T-helper 1 cell (primary cell): ENCODE results near the gene DCANP1.

ENCODE experiments used
- DNase-seq, 5 donors: peaks; one replicate each; pipeline ENCODE4 v3.0.0-alpha.2; 2012 to 2020

DCANP1 gene

DNA sequence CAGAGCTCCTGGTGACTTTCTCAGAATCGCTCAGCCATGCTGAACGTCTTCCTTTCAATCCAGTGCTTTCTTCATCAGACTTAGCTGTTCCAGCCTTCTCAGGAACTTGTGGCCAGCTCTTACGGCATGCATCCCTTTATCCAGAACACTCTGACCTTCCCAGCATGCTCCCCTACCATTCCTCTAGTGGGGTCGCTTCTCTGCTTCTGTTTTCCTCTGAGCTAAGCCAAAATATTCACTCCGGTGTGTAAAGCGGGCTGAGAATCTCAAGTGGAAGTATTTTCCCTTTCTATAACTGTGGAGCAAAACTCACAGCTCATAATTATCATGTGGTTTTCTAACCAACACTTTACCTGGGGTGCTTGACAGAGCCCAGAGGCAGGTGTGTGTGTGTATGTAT lies 6.2 kb downstream of the DCANP1 start:
- no peak for DNase-seq

DNA sequence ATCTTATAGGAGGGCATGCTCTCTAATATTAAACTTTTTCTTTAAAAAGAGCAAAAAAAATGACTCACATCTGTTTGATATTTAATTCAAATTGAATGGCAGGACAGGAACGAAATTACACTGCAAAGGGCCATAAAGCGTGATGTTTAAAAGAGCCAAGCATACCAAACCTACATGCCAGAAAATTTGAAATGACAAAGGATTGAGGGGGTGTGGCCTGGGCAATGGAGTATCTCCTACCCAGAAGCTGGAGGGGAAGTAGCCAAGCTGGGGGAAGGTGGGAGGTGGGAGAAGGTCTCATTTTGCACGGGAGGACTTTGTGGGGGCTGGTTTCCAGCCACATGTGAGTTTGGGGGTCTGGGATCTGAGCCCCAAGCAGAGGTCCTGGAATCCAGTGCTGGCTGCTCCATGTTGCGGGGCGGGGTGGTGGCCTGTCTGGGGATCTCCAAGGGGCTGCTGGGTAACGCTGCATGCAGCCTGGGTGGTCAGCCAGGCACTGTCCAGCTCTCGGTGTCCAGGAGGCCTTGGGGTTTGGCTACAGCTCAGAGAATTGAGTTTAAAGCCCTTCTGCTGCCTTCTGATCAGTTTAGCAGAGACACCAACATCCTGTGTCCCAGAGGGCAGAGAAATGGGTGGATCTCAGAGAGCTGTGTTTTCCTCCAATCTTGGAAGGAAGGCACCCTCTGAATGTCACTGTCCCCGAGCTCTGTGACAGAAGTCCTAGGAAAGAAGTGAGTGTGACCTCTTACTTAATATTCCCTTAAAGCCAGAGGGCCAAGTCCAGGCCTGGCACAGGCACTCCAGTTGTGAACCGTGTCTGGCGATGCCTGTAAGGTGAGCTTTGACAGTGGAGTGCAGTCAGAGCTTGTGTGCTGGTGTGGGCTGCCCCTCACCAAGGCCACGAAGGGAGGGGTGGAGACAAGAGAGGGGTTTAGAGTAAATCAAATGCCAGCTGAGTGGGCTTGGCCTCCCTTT lies 7.6 kb downstream of the DCANP1 start:
- no peak for DNase-seq

DNA sequence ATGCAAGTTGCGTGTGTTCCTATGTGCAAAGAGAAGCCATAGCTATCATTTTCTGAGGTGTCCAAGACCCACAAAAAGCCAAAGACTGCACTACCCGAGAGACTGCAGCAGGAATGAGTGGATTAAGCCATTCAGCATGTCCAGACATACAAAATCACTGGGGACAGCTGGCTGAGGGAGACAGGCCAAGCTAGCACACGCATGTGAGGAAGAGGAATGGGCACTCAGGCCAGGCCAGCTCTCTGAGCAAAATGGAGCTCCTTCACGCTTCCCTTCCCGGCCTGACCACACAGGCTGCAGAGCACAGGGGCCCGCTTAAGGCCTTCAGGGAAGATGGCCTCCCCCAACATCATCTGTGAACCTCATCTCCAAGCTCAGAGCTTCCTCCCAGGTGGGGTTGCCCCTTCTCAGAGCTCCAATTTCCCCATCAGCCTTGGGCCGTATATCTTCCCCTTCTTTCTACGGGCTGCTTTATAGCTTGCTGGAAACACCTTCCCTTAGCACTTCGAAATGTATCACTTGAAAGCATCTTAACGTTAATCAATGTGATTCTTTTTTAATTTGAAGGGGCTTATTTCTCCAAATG lies 8.4 kb downstream of the DCANP1 start:
- no peak for DNase-seq

DNA sequence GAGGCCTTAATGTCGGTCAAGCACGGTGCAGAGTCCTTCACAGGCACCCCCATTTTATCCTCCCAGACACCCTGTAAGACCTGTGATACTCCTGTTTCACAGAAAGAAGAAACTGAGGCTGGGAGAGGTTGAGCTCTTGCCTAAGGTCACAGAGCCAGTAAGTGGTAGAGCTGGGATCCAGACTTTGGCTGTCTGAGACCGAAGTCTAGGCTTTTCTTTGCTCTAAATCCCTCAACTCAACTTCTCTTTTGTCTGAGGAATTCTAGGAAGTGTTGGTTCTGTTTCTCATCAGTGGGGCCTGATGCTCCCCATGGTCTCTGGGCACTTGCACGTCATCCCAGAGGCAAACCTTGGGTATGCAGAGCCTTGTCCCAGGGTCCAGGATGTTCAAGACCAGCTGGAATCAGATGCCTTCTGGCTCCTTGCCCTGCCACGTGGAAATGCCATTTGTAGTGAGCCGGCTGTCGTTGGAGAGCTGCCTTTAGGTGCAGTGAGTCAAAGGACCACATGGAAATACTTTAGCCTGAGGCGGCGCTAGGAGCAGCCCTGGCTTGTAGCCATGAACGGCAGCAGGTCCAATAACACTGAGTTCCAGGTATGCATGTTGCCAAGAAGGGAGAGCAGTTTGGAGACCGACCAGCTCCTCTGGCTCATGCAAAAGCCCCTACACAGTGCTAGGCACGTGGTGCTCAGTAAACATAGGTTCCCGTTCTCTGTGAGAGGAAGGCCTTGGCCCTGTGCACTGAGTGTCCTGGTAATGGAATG lies 9.2 kb downstream of the DCANP1 start:
- no peak for DNase-seq

DNA sequence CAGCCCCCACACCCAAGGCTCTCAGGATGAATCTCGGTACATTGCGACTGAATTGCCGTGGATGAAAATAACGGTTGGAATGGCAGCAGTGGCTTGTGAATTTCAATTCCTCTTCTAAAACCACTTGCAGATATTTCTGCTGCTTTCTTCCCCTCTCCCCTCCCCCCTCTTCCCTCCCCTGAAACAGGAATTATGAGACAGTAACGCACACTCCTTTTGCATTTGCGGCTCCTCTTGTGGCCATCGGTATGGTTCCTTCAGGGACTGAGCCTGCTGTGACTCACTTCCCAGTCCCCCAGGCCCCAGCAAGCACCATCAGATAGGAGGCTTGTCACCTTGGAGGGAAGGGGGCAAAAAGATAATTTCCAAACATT lies 9.7 kb downstream of the DCANP1 start:
- no peak for DNase-seq

DNA sequence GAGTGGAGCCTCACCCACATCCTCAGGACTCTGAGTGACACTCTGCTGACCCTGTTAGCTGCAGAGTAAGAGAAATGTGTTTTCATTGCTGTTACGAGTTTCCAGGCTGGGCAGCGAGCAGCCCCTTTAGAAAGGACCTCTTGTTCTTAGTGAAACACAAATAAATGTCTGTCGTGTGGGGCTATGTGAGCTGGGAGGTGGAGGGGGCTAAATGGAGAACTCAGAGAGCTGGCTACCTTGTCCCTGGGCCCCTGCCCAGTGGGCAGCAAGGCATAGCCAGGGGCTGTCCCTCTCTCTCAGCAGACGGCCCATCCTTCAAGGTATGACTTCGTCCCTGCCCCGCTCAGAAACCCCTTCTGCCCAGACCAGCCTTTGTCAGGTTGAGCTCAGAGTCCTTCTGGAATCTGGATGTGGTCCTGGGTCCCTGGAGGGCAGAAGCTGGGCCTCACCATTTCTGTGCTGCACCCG lies 10.2 kb downstream of the DCANP1 start:
- no peak for DNase-seq

DNA sequence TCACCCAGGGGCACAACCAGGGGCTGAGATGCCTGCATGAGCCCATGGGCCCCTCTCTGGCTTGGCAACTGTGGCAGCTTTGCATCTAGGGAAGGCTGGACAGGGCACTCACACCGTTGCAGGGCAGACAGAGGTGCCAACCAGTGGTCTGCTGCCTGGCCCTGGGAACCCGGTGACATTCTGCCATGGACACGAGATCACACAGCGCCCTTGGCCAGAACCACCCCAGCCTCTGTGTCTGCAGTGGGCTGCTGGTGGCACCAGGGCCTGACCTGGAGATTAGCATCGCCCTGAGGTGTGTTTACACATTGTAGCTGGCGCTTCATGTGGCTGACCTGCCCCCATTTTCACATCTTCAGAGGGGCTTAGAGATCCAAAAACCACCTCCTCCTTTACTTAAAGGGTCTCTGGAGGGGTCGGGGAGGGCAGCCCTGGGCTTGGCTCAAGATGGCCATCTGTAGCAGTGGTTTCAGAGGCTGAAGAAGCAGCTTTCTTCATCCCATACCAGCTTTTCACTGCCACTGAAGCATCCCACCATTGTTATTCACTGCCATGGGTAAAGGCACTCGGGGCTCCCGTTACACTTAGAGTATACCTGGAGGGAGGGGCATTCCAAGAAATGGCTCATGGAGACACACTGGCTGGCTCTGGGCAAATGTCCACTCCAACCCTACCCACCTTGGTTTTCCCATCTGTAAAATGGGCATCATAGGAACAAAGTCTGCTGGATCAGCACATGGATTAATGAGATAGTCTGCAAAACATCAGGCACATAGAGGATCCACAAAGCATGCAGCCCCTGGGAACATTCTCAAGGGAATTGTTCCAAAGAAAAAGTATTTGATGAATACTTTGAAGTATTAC lies 11.4 kb downstream of the DCANP1 start:
- no peak for DNase-seq

DNA sequence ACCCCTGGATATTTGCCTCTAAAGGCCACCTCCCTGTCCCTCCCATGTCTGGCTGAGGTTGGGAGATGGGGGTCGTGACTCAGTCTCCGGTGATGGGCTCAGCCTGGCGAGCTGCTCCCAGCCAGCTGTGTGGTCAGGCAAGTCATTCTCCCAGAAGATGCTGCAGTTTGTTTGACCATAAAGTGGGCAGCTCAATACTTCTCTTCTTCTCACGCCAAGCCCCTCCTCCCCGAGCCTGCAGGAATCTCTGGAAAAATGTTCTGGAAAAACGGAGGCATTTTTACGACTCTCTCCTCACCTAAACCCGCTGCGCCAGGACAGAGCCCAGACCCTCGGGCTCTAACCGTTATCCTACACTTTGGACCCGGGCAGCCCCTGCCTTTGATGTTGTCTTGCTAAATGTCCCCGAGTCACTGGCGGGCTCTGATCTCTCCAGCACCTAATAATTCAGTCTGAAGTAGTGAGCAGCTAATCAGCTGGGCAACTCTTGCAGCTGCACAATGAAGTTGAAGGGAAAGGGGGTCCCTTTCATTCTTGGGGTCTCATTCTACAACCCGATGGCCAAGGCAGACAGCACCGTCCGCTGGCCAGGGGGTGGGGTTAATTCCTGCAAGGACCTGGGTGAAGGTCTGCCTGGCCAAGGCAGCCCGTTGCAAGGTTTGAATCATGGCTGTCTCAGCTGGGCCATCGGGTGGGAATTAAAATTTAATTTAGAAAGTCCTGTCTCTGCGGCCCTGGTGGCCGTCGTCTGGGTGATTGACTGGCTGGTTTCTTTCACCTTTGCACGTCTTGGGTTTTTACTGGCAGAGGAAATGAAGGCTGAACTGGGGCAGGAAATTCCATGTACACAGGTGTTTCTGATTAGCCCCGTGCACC lies 12.3 kb downstream of the DCANP1 start:
- no peak for DNase-seq

DNA sequence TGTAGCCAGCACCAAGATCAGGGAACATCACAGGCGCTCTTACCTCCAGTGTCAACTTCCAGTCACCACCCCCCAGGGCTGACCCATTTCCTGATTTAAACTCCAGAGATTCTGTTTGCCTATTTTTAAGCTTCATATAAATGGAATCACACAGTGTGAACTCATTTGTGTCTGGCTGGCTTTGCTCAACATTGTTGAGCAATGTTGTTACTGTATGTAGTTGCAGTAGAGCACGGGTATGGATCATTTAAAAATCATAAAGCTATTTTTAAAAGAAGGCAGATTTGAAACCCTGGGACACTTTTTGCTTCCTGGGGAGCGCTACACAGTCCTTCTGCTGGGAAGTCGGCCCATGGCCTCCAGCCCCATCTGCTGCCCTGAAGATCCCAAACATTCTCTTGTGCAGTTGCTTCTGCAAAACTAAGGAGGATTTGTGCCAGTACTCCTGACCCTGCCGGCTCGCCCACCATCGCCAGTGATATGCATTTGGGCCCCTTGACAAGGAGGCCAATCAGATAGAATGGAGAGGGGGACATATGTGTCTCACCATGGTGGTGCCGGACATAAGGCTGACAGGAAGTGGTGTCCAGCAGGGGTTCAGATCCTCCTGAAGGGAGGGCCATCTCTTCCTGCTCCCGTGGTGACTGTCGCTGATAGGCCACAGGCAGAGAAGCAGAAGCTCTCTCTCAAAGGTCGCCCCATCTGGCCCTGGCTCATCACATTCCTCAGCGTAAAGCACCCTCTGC lies 13.3 kb downstream of the DCANP1 start:
- DNase-seq, result no peak

DNA sequence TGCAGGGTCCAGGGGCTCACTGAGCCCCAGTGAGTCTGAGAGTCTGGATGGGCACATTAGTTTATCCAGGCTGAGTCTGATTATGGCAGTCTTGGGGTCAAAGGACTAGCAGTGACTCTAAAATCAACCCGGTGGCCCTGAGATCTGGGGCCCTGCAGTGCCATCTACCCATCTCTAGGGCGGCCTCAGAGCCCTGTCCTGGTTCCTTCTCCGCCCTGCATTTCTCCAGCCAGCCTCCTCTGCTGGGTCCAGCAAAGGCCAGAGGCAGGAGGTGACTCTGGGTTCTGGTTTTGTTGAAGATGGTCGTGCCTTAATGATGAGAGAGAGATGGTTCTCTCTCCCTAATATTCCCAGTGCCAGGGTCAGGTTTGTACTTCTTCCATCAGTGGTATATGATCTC lies 15.0 kb downstream of the DCANP1 start:
- no peak for DNase-seq

DNA sequence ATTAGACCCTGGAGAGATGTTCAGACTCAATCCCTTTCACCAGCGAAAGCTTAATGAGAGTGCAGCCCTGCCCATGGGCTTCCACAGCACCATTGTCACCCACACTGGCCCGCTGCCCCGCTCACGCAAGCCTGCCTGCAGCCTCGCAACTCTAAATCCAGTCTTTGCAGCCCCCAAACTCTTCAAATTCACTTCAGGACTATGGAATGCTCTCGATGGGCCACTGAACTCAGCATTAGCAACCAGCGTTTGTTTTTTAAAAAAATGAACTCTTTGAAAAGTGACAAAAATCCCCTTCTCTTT lies 17.1 kb downstream of the DCANP1 start:
- no peak for DNase-seq

DNA sequence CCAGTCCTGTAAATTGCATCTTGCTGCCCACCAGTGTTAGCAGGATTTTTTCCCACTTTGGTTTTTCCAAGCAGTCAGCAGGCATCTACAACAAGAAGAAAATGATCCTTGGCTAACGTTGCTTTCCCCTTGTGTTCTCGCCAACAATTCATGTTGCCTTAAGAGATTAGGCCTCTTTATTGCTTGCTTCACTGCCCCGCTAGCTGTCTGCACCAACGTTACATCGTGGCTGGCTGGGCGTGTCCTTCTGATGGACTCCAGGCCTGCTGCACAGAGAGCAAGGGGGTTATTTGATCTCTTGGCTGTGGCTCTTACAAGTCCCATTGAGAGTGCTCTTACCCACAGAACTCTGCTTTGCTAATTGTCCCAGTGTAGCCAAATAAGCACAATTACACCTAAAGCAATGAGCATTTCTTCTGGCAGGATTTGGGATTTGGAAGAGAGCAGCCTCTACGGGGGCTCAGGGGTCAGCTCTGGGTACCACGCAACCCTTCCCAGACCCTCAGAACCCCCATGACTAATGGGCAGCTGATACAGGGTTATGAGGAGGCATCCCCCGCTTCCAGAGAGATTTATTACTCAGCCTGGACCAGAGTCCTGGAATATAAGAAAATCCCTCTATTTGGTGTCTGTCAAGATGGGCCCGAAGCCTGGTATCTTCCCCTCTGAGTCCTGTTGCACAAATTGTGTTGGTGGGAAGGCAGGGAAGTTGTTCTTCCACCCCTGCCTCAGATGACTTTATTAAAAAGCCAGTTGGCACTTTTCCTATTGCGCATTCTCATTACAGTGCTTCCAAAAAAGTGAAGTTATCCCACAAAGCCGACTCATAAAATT lies 17.6 kb downstream of the DCANP1 start:
- DNase-seq, result no peak

DNA sequence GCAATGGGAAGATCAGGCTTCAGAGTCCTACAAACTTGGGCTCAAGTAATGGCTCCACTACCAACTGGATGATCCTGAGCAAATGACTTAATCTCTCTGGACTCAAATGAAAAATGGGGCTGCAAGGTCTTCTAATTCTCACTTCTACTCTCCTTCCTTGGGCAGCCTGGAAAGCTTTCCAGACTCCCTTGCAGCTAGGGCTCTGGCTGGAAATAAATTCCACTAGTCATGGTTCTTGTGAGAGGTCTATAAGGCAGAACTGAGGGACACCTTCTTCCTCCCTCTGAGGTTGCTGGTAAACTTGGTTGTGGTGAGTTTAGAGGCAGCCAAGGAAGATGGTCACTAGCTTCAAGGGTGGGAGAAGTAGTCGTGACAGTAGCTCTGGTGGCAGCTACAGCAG lies 18.6 kb downstream of the DCANP1 start:
- DNase-seq, result no peak

DNA sequence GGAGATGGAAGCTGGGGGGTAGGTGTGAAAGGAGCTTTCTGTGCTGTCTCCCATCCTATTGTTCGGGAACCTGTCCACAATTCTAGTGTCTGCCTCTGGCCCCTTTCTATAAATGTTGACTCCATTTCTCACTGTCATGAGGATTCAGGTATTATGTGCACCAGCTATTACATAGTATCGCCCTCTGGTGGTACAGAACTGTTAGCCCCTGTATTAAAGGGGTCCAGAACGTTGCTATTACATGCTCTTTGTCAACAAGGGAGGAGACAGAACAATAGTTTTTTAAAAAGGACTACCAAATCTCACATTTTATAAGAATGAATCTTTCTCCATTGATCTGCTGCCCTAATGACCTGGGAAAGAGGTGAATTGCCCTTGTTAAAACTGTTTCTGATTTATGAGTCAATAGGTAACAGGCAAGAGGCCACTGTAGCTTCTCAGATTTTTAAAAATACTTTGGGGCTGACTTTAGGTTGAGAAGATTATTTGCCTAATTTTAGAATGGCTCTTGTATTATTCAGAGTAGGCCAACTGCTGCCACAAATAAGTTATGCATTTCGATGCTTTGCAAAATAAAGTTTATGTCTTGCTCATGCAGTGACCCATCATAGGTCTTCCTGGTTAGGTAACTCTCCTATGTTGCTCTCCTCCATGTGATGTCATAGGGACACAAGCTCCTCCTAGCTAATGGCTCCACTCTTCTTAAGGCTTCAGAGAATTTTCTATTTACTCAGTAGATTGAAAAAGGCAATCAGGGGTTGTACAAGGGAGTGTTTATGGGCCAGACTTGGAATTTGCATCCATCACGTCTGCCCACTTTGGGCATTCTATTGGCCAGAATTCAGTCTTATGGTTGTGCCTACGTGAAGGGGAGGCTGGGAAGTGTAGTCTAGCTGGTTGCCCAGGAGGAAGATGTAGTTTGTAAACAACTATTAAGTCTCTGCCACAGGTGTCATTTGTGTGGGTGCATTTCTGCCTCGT lies 20.8 kb downstream of the DCANP1 start:
- DNase-seq, result peak in 2 of 5 donors; percentile 6 to 57

DNA sequence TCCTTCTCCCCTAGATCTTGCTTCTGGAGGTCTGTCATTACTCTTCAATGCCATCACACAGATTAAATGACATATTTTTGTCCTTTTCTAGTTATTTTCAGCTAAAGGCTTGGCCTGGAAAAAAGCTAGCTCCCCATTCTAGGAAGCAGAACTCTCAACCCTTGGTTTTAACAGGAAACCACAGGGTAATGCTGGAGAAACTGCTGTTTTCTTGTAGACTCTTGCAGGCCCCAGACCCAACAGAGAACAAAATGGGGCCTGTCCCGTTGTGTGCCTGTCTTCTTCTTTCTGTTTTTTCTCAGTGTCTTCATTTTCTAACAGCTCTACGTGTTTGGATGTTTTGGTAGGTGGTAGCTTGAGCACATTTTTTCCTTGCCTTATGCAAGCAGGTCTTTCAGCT lies 21.5 kb downstream of the DCANP1 start:
- DNase-seq, result peak in 1 of 5 donors; percentile 10

DNA sequence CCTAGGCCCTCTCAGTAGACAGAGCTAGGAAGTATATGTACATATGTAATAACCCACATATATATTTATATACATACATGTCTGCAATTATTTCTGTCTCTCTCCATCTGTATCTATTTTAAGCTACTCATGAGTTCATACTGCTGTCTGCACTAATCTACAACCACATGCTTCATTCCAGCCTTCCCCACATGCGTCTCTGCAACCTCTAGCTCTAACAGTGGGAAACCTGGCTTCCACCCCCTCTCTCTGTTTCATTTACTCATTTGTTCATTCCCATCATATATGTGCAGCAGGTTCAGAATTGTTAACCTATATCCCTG lies 23.3 kb downstream of the DCANP1 start:
- DNase-seq, result no peak

DNA sequence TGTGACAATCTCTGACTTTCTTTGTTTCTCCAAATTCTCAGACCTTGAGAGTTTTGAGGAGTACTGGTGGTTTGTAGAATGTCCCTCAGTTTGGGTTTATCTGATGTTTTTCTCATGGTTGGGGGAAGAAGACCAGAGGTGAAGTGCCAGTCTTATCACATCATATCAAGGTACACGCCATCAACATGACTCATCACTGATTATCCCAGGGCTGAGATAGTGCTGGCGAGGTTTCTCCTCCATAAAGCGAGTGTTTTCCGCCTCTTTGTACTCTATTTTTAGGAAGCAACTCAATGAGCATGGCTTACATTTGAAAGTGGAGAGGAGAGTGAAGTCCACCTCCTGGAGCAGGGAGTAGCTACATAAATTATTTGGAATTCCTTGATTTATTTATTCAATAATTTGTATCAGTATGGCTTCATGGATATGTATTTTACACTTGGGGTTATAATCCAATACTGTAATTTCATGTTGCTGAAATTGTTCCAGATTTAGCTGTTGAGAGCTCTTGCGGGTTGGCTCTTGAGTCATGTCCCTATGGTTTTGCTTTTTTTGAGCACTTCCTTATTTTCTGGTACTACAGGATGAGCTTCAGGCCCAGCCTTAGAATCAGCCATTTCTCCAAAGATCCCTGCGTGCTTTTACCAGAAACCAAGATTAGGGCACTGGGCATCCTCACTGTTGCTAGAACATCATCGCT lies 23.9 kb downstream of the DCANP1 start:
- no peak for DNase-seq

DNA sequence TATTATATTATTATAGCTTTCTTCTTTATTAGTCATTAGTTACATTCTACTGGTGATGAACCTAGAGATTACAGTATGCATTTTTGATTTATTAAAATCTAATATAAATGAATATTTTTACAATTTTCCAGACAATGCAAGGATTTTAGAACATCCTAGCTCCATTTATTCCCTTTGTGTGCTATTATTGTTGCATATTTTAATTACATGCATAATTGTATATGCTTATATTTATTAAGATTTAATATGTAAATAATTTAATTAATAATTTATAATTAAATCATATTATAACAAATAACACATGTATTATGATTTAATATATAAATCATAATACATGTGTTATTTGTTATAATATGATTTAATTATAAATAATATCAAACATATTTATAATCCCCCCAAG lies 24.7 kb downstream of the DCANP1 start:
- DNase-seq, result no peak
